Measurements from ENCODE around the gene CDK3.

The CDK3 gene

GRCh38 chr17:75981019-75981615, 19.5 kb upstream of the CDK3 start:
- H3K4me2 ChIP-seq (ENCODE audit: low read depth, low read length), result no peak overlapping the region
- no peaks in the 10 kb centered on the region for H4K20me1 ChIP-seq (ENCODE audit: insufficient read depth, low read length)
- H3K27ac ChIP-seq (ENCODE audit: low read length), result no peak overlapping the region
- DNase-seq, result no peak
- no peaks in the 10 kb centered on the region for H3F3A ChIP-seq (ENCODE audit: insufficient read depth, low read length)
- H3K4me3 ChIP-seq (ENCODE audit: low read length), result no peak overlapping the region
- no peaks in the 10 kb centered on the region for H3K4me1 ChIP-seq (ENCODE audit: low read length)
- H2AFZ ChIP-seq (ENCODE audit: low read length), result no peak overlapping the region
- H3K27me3 ChIP-seq (replicated peaks; ENCODE audit: insufficient read depth, low read length), result no peaks in the 10 kb centered on the region
- H3K9me2 ChIP-seq (replicated peaks; ENCODE audit: insufficient read depth, low read length), result no peaks in the 10 kb centered on the region
- peaks cover 21% of the 10 kb centered on the region for H3K79me2 ChIP-seq (ENCODE audit: low read length)
- no peaks in the 10 kb centered on the region for H3K9me3 ChIP-seq (replicated peaks; ENCODE audit: insufficient read depth, low read length)
- TF ChIP-seq EZH2phosphoT487 (IDR thresholded peaks at IDR 0.05; ENCODE audit: low read length), result no peak
- TF ChIP-seq EZH2 (optimal IDR thresholded peaks at IDR 0.05; ENCODE audit: low read depth, low read length), result no peak
- no peak for TF ChIP-seq CTCF (IDR thresholded peaks at IDR 0.05; ENCODE audit: low read length)
- H3K36me3 ChIP-seq (replicated peaks; ENCODE audit: insufficient read depth, low read length), result no peaks in the 10 kb centered on the region
- no peak overlapping the region for H3K9ac ChIP-seq (ENCODE audit: low read length)

GRCh38 chr17:75983501-75984181, 17.0 kb upstream of the CDK3 start:
- Histone ChIP-seq H3K9me2 (replicated peaks; ENCODE audit: insufficient read depth, low read length) (no peaks in the 10 kb centered on the region), H3F3A (ENCODE audit: insufficient read depth, low read length) (no peaks in the 10 kb centered on the region), H3K9me3 (replicated peaks; ENCODE audit: insufficient read depth, low read length) (no peaks in the 10 kb centered on the region), H3K27ac (ENCODE audit: low read length) (no peak overlapping the region), H3K36me3 (replicated peaks; ENCODE audit: insufficient read depth, low read length) (no peaks in the 10 kb centered on the region), H3K27me3 (replicated peaks; ENCODE audit: insufficient read depth, low read length) (no peaks in the 10 kb centered on the region), H4K20me1 (ENCODE audit: insufficient read depth, low read length) (no peaks in the 10 kb centered on the region), H3K9ac (ENCODE audit: low read length) (no peak overlapping the region), H3K79me2 (ENCODE audit: low read length) (peaks cover 16% of the 10 kb centered on the region), H2AFZ (ENCODE audit: low read length) (no peak overlapping the region), H3K4me2 (ENCODE audit: low read depth, low read length) (no peak overlapping the region), H3K4me1 (ENCODE audit: low read length) (no peaks in the 10 kb centered on the region), H3K4me3 (ENCODE audit: low read length) (no peak overlapping the region)
- no peak for TF ChIP-seq CTCF (IDR thresholded peaks at IDR 0.05; ENCODE audit: low read length)
- no peak for TF ChIP-seq EZH2 (optimal IDR thresholded peaks at IDR 0.05; ENCODE audit: low read depth, low read length)
- no peak for TF ChIP-seq EZH2phosphoT487 (IDR thresholded peaks at IDR 0.05; ENCODE audit: low read length)
- DNase-seq, result no peak

DNA sequence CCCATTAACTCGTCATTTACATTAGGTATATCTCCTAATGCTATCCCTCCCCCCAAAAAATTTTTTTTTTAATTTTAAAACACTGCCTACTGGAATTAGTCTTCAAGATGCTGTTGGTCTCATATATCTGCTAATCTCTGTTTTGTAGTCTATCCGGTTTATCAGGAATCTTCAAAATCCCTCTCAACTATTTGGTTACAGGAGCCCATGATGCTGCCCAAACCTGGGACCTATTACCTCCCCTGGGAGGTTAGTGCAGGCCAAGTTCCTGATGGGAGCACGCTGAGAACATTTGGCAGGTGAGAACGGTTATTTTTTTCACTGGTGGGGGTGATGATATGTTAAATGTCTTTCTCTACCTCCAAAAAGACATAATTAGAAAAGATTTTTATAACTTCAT, 14.7 kb upstream of the CDK3 start:
- no peak overlapping the region for H2AFZ ChIP-seq (ENCODE audit: low read length)
- H3K27ac ChIP-seq (ENCODE audit: low read length), result no peak overlapping the region
- TF ChIP-seq CTCF (IDR thresholded peaks at IDR 0.05; ENCODE audit: low read length), result no peak
- no peak for TF ChIP-seq EZH2 (optimal IDR thresholded peaks at IDR 0.05; ENCODE audit: low read depth, low read length)
- no peak for TF ChIP-seq EZH2phosphoT487 (IDR thresholded peaks at IDR 0.05; ENCODE audit: low read length)
- H4K20me1 ChIP-seq (ENCODE audit: insufficient read depth, low read length), result no peaks in the 10 kb centered on the region
- no peaks in the 10 kb centered on the region for H3K27me3 ChIP-seq (replicated peaks; ENCODE audit: insufficient read depth, low read length)
- no peaks in the 10 kb centered on the region for H3K4me1 ChIP-seq (ENCODE audit: low read length)
- no peaks in the 10 kb centered on the region for H3K9me3 ChIP-seq (replicated peaks; ENCODE audit: insufficient read depth, low read length)
- H3K4me2 ChIP-seq (ENCODE audit: low read depth, low read length), result no peak overlapping the region
- H3F3A ChIP-seq (ENCODE audit: insufficient read depth, low read length), result no peaks in the 10 kb centered on the region
- H3K4me3 ChIP-seq (ENCODE audit: low read length), result no peak overlapping the region
- H3K79me2 ChIP-seq (ENCODE audit: low read length), result no peaks in the 10 kb centered on the region; the same call in 1 of the 2 replicates
- H3K9me2 ChIP-seq (replicated peaks; ENCODE audit: insufficient read depth, low read length), result no peaks in the 10 kb centered on the region
- H3K9ac ChIP-seq (ENCODE audit: low read length), result no peak overlapping the region
- DNase-seq, result no peak
- H3K36me3 ChIP-seq (replicated peaks; ENCODE audit: insufficient read depth, low read length), result no peaks in the 10 kb centered on the region

Data from MM.1S (cell line).